Testis (tissue), 3 donors: Measurements from ENCODE around the gene MAPK9. TPM values are rescaled to one million over a fixed set of nuclear protein-coding genes. Genes with fewer than 3 reads are reported as not detected.

Experiments
- DNase-seq: peaks from one replicate; pipeline ENCODE4 v3.0.0-alpha.2; 2019
- H3K27ac ChIP-seq, 2 donors: fragments of 200-600 bp; sonication (generic); one replicate each; pipeline ENCODE4 v1.5.1; 2019
- H3K27me3 ChIP-seq: fragments of 200-600 bp; sonication (generic); one replicate; pipeline ENCODE4 v1.5.1; 2019
- H3K36me3 ChIP-seq: fragments of 200-600 bp; sonication (generic); one replicate; pipeline ENCODE4 v1.5.1; 2017; ENCODE audit warnings: low read depth; ENCODE audit errors: missing control alignments
- H3K4me1 ChIP-seq: fragments of 200-600 bp; sonication (generic); one replicate; pipeline ENCODE4 v1.5.1; 2019
- H3K4me3 ChIP-seq, 2 donors: fragments of 200-600 bp; sonication (generic); one replicate each; pipeline ENCODE4 v1.5.1; 2017 to 2019
- H3K9me3 ChIP-seq: fragments of 200-600 bp; sonication (generic); one replicate; pipeline ENCODE4 v1.5.1; 2017
- POLR2A ChIP-seq: fragments of 450-650 bp; IDR thresholded peaks from one replicate; pipeline ENCODE4 v1.6.1; 2017; ENCODE audit warnings: antibody characterized with exemption, mild to moderate bottlenecking, moderate library complexity
- WGBS, 2 donors: methylation state at CpG; one replicate each; pipeline ENCODE4 v1.1.5; 2018; 5-methylcytosine and 5-hydroxymethylcytosine counted together
- intact Hi-C: fragments of 100-400 bp; cut with DNase I; formaldehyde crosslinking; loops from one replicate; pipeline ENCODE4 v1.15.1; 2023; ENCODE audit warnings: low total_unique reads
- polyA plus RNA-seq: library from polyadenylated mRNA; stranded (reverse); fragments of 350-450 nt; fragmentation: Illumina TruSeq; extraction: RNeasy Lipid Tissue Mini Kit (QIAGEN cat#74804); gene quantifications from one replicate; pipeline ENCODE4 v1.2.3, GENCODE V29; 2014; ENCODE audit warnings: low read depth, low replicate concordance; ENCODE audit not compliant: insufficient read depth
- total RNA-seq, 2 donors: library from RNA; depleted of rRNA; stranded (reverse); fragments of >200 nt; gene quantifications; one replicate each; pipeline ENCODE4 v1.2.3, GENCODE V29; 2016
- TF ChIP-seq, protein P1 (sequence below), 3 experiments: fragments of 450-650 bp in 2 of 3; fragments of 200-600 bp in 1 of 3; sonication (generic) in 1 of 3; IDR thresholded peaks; one replicate each; pipeline ENCODE4 v1.5.1; 2016 to 2019; ENCODE audit warnings: antibody characterized with exemption in 3 of 3, mild to moderate bottlenecking in 2 of 3, moderate library complexity in 1 of 3

The MAPK9 gene
- total and polyA plus RNA-seq, 3 donors from 2014 or later = 34.9 to 57.0 (median 54.3) TPM

GRCh38 chr5:180283026-180283615, 8.8 kb downstream of the MAPK9 start:
- TF ChIP-seq, protein P1, sequence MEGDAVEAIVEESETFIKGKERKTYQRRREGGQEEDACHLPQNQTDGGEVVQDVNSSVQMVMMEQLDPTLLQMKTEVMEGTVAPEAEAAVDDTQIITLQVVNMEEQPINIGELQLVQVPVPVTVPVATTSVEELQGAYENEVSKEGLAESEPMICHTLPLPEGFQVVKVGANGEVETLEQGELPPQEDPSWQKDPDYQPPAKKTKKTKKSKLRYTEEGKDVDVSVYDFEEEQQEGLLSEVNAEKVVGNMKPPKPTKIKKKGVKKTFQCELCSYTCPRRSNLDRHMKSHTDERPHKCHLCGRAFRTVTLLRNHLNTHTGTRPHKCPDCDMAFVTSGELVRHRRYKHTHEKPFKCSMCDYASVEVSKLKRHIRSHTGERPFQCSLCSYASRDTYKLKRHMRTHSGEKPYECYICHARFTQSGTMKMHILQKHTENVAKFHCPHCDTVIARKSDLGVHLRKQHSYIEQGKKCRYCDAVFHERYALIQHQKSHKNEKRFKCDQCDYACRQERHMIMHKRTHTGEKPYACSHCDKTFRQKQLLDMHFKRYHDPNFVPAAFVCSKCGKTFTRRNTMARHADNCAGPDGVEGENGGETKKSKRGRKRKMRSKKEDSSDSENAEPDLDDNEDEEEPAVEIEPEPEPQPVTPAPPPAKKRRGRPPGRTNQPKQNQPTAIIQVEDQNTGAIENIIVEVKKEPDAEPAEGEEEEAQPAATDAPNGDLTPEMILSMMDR (IDR thresholded peaks at IDR 0.05) = no peak
- TF ChIP-seq POLR2A = no peak
- intact Hi-C loops = no loop called here
- Histone ChIP-seq H3K27me3 (no peaks in the 10 kb centered on the region), H3K4me1 (peaks cover 5% of the 10 kb centered on the region), H3K27ac (no peak overlapping the region), H3K36me3 (no peaks in the 10 kb centered on the region), H3K4me3 (no peak overlapping the region), H3K9me3 (no peaks in the 10 kb centered on the region)
- 64 to 73% methylated on average over 10 of the region's 10 CpGs for WGBS, 2 donors
- no peak for DNase-seq

DNA sequence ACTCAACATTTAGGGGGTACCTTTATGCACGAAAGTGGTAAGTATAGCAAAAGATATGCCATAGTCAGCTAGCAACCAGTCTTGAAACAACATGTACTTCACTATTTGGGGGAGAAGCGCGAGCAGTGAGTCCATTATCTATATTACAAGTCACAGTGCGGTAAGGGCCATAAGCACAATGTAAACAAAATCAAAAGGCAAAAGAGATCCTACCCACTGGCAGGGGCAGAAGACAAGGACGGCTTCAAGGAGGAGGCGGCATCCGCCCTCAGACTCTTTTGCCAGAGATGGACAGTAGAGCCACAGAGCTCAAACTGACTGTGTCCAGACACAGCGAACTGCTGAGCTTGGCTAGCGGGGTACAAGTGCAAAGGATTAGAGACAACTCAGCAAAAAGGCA, 9.6 kb downstream of the MAPK9 start:
- DNase-seq = no peak

DNA sequence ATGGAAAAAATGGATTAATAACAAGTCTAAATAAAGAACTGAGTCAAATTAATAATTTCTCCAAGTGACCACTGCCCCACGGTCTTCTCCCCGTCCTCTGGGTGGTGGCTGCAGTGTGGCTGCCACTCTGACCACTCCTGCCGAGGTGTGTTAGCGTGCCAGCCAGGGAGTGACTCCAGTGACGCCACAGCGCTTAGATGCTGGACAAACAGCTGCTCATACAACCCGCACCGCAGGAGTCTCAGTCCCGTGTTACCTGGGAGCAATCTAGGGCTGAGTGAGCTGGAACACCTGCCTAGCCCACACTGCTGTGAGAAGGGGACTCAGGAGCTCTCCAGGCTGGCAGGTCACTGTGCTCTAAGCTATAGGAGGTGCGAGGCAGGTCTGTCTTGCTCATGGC, 10.2 kb downstream of the MAPK9 start:
- 82 to 88% methylated on average over 7 to 10 of the region's 10 CpGs for WGBS, 2 donors

More for the DNA sequence above, 9.6 kb downstream of the MAPK9 start:
- H3K9me3 ChIP-seq = no peaks in the 10 kb centered on the region
- H3K4me1 ChIP-seq = no peaks in the 10 kb centered on the region
- TF ChIP-seq, protein P1 (IDR thresholded peaks at IDR 0.05) = no peak
- no peak for TF ChIP-seq POLR2A
- no peak overlapping the region for H3K27ac ChIP-seq
- no peak overlapping the region for H3K4me3 ChIP-seq
- no peaks in the 10 kb centered on the region for H3K27me3 ChIP-seq
- intact Hi-C loops = no loop called here
- no peaks in the 10 kb centered on the region for H3K36me3 ChIP-seq
- WGBS, 2 donors = 88 to 89% methylated on average over 9 of the region's 9 CpGs

GRCh38 chr5:180274695-180275094, 17.2 kb downstream of the MAPK9 start:
- no peaks in the 10 kb centered on the region for H3K9me3 ChIP-seq
- no peak for DNase-seq
- intact Hi-C loops = no loop called here
- H3K4me1 ChIP-seq = no peaks in the 10 kb centered on the region
- H3K27me3 ChIP-seq = no peaks in the 10 kb centered on the region
- no peak overlapping the region for H3K27ac ChIP-seq
- TF ChIP-seq, protein P1 (IDR thresholded peaks at IDR 0.05) = no peak
- no peak for TF ChIP-seq POLR2A
- WGBS, 2 donors = 96 to 97% methylated on average over 1 of the region's 1 CpG
- no peak overlapping the region for H3K4me3 ChIP-seq
- no peaks in the 10 kb centered on the region for H3K36me3 ChIP-seq

More for the DNA sequence above, 10.2 kb downstream of the MAPK9 start:
- Histone ChIP-seq H3K27me3 (no peaks in the 10 kb centered on the region), H3K36me3 (no peaks in the 10 kb centered on the region), H3K27ac (no peak overlapping the region), H3K9me3 (no peaks in the 10 kb centered on the region), H3K4me3 (no peak overlapping the region), H3K4me1 (no peaks in the 10 kb centered on the region)
- no peak for DNase-seq
- intact Hi-C loops = no loop called here
- no peak for TF ChIP-seq POLR2A
- TF ChIP-seq, protein P1 (IDR thresholded peaks at IDR 0.05) = no peak

- 75 to 87% methylated on average over 7 of the region's 7 CpGs for WGBS, 2 donors
- H3K27me3 ChIP-seq = no peaks in the 10 kb centered on the region
- DNase-seq = no peak
- intact Hi-C loops = no loop called here
- no peaks in the 10 kb centered on the region for H3K36me3 ChIP-seq
- H3K9me3 ChIP-seq = no peaks in the 10 kb centered on the region
- H3K27ac ChIP-seq = no peak overlapping the region
- no peaks in the 10 kb centered on the region for H3K4me1 ChIP-seq
- no peak overlapping the region for H3K4me3 ChIP-seq
- TF ChIP-seq, protein P1 (IDR thresholded peaks at IDR 0.05) = no peak
- no peak for TF ChIP-seq POLR2A
Measured at GRCh38 chr5:180271221-180271620, 20.7 kb downstream of the MAPK9 start.
